Astrocyte of the cerebellum (primary cell): ENCODE results near the gene FBXW8.

Experiments
- DNase-seq: peaks from one replicate; pipeline ENCODE4 v3.0.0-alpha.2; 2011; ENCODE audit warnings: low read depth
- H3K4me3 ChIP-seq: 2 replicates; pipeline ENCODE4 v1.5.1; 2011; ENCODE audit warnings: mild to moderate bottlenecking, low read depth, low read length, moderate library complexity
- in situ Hi-C: cut with HindIII; loops from 2 replicates; pipeline ENCODE4 v1.10.0; 2017; ENCODE audit warnings: low sequenced_read_pairs
- TF ChIP-seq, protein P1 (sequence below): IDR thresholded peaks from 2 replicates; pipeline ENCODE4 v1.5.1; 2012; ENCODE audit warnings: low read length, low read depth, moderate library complexity, mild to moderate bottlenecking; ENCODE audit errors: missing control alignments

The FBXW8 gene

GRCh38 chr12:117059156-117059555 lies 148.4 kb downstream of the FBXW8 start:
- DNase-seq, result no peak
- TF ChIP-seq, protein P1, sequence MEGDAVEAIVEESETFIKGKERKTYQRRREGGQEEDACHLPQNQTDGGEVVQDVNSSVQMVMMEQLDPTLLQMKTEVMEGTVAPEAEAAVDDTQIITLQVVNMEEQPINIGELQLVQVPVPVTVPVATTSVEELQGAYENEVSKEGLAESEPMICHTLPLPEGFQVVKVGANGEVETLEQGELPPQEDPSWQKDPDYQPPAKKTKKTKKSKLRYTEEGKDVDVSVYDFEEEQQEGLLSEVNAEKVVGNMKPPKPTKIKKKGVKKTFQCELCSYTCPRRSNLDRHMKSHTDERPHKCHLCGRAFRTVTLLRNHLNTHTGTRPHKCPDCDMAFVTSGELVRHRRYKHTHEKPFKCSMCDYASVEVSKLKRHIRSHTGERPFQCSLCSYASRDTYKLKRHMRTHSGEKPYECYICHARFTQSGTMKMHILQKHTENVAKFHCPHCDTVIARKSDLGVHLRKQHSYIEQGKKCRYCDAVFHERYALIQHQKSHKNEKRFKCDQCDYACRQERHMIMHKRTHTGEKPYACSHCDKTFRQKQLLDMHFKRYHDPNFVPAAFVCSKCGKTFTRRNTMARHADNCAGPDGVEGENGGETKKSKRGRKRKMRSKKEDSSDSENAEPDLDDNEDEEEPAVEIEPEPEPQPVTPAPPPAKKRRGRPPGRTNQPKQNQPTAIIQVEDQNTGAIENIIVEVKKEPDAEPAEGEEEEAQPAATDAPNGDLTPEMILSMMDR, result no peak
- no peak overlapping the region for H3K4me3 ChIP-seq
- in situ Hi-C loops, result no loop called here

DNA sequence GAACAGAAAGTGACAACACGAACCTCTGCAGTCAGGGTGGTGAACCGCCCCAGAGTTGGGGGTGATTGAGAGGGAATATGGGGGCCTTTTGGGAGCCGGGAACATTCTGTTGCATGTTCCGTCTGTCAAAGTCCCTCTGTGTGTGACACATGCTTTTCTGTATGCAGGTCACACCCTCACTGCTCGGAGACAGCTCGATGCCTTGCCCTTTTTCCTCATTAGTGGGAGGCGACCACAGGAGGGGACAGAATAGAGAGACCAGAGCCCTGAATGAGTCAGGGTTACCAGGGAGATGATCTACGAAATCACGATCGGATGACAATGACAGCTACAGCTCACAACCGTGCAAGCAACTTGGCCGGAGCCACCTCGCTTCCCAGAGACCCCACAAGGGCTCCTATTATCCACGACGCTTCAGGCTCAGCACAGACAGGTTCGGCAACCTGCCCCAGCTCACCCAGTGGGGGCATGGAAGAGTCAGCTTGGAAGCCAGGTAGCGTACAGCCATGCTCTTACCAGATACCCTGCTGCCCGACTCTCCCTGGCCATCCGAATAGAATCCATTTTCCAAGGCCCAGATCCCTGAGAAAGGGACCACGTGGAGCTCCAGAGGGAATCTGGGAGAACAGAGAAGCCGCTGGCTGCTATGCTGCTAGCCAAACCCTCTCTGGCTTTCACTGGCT lies 149.6 kb downstream of the FBXW8 start:
- DNase-seq, result no peak
- in situ Hi-C loops, result no loop called here
- TF ChIP-seq, protein P1, result no peak
- no peak overlapping the region for H3K4me3 ChIP-seq

DNA sequence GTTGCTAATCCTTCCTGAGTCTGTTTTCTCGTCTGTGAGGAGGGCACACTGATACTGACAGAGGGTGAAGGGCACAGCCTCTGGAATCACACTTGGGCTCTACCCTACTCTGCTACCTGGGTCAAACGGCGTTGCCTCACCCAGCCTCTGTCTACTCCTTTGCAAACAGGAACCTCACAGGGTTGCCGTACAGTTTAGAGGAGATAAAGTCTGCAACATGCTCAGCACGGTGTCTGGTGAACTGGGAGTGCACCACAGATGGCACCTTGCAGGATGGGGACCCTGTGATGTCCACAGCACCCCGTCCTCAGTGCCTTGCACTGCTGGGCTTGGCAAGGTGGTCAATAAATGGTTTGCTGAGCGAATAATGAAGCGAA lies 150.2 kb downstream of the FBXW8 start:
- in situ Hi-C loops, result no loop called here
- no peak overlapping the region for H3K4me3 ChIP-seq
- TF ChIP-seq, protein P1, result no peak
- DNase-seq, result no peak

DNA sequence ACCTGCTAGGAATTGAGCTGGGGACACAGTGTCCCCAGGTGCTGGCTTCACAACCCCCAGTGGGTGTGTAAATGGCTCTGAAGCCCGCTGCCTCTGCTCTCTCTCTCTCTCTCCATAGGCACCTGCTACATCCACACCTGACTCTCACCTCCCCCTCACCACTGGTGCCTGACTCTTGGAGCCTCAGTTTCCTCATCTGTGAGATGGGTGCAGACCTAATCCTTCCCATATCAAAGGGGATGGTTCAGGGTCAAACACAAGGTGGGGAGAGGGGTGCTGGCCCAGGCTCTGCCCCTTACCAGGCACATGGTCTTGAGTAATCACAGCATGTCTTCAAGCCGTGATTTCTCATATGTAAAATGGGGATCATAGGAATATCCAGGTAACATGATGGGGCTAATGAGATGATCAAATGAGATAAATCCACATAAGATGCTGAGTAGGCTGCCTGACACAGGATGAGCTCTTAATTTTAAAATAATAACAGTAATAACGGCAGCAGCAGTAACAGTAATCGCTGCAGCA lies 150.9 kb downstream of the FBXW8 start:
- TF ChIP-seq, protein P1, result no peak
- H3K4me3 ChIP-seq, result no peak overlapping the region
- no peak for DNase-seq
- in situ Hi-C loops, result no loop called here

DNA sequence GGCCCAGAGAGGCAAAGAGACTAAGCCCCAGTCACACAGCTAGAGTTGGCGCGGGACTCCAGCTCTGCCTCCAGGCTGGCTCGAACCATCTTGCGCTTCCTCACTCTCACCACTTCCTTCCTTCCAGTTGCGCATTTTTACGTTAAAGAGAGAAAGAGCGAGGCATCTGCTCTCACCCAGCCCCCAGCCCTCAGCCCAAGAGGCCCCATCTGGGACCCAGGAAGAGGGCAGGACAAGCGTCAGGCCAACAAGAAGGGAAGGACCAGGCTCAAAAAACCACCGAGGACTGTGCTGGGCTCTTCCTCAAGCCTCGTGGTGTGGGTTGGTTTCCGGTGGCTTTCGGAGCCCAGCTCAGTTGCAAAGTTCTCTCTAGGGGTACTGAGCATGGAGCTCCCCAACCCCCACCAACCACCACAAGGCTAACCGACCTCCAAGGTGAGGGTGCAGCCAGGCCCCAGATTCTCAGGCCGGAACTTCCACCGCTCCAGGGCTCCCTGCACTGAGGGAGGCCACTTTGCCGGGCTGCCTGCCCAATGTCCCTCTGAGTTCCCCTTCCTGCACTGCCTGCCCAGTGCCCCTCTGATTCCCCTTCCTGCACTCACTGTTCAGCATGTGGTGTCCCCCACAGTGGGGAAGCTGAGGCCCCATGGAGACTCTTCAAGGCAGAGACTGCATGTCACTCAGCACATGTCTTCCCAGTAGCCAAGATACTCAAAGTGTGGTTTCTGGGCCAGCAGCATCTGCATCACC lies 152.6 kb downstream of the FBXW8 start:
- no peak for DNase-seq
- no peak overlapping the region for H3K4me3 ChIP-seq
- TF ChIP-seq, protein P1, result no peak
- in situ Hi-C loops, result no loop called here

- DNase-seq, result no peak
- no peak overlapping the region for H3K4me3 ChIP-seq
- TF ChIP-seq, protein P1, result no peak
- in situ Hi-C loops, result no loop called here
Observed at GRCh38 chr12:117064049-117064448, 153.3 kb downstream of the FBXW8 start.
